Measurements from ENCODE around the gene SAMSN1. TPM values are rescaled to one million over a fixed set of nuclear protein-coding genes. Genes with fewer than 3 reads are reported as not detected.

The SAMSN1 gene
- total RNA-seq, 1 donor: under 0.01 TPM

- Histone ChIP-seq H3K36me3 (ENCODE audit: insufficient read depth, low read length) (no peaks in the 10 kb centered on the region), H3K4me2 (ENCODE audit: insufficient read depth, low read length) (no peak overlapping the region)
Measured at GRCh38 chr21:14543983-14544382, 2.1 kb downstream of the SAMSN1 start.

GRCh38 chr21:14542638-14543037 lies 3.5 kb downstream of the SAMSN1 start:
- H2AFZ ChIP-seq (ENCODE audit: low read length): no peak overlapping the region
- no peaks in the 10 kb centered on the region for H3K36me3 ChIP-seq (ENCODE audit: insufficient read depth, low read length)
- H3K9me3 ChIP-seq (ENCODE audit: low read depth, low read length): no peaks in the 10 kb centered on the region
- H3K4me3 ChIP-seq (ENCODE audit: insufficient read depth, low read length): no peak overlapping the region
- TF ChIP-seq CTCF (IDR thresholded peaks at IDR 0.05; ENCODE audit: extremely low read depth, low read depth, low read length): no peak
- DNase-seq (ENCODE audit: insufficient read length, low spot score, missing footprints): peak; percentile 38
- H3K27me3 ChIP-seq (ENCODE audit: insufficient read depth, low read length): no peaks in the 10 kb centered on the region
- no peaks in the 10 kb centered on the region for H4K20me1 ChIP-seq (ENCODE audit: insufficient read depth, low read length)
- no peak overlapping the region for H3K4me2 ChIP-seq (ENCODE audit: insufficient read depth, low read length)
- H3K27ac ChIP-seq (ENCODE audit: low read depth, low read length): no peak overlapping the region
- no peaks in the 10 kb centered on the region for H3K79me2 ChIP-seq (ENCODE audit: insufficient read depth, low read length)
- H3K4me1 ChIP-seq (ENCODE audit: insufficient read depth, low read length): no peaks in the 10 kb centered on the region

More at GRCh38 chr21:14543983-14544382, 2.1 kb downstream of the SAMSN1 start:
- H3K4me3 ChIP-seq (ENCODE audit: insufficient read depth, low read length): no peak overlapping the region
- DNase-seq (ENCODE audit: insufficient read length, low spot score, missing footprints): no peak
- no peak overlapping the region for H3K27ac ChIP-seq (ENCODE audit: low read depth, low read length)
- H3K9me3 ChIP-seq (ENCODE audit: low read depth, low read length): no peaks in the 10 kb centered on the region
- H3K4me1 ChIP-seq (ENCODE audit: insufficient read depth, low read length): no peaks in the 10 kb centered on the region
- H4K20me1 ChIP-seq (ENCODE audit: insufficient read depth, low read length): no peaks in the 10 kb centered on the region
- H2AFZ ChIP-seq (ENCODE audit: low read length): no peak overlapping the region
- H3K79me2 ChIP-seq (ENCODE audit: insufficient read depth, low read length): no peaks in the 10 kb centered on the region
- TF ChIP-seq CTCF (IDR thresholded peaks at IDR 0.05; ENCODE audit: extremely low read depth, low read depth, low read length): no peak
- no peaks in the 10 kb centered on the region for H3K27me3 ChIP-seq (ENCODE audit: insufficient read depth, low read length)

- no peaks in the 10 kb centered on the region for H3K36me3 ChIP-seq (ENCODE audit: insufficient read depth, low read length)
- no peak overlapping the region for H3K4me3 ChIP-seq (ENCODE audit: insufficient read depth, low read length)
- H3K27ac ChIP-seq (ENCODE audit: low read depth, low read length): no peak overlapping the region
- DNase-seq (ENCODE audit: insufficient read length, low spot score, missing footprints): no peak
- H4K20me1 ChIP-seq (ENCODE audit: insufficient read depth, low read length): no peaks in the 10 kb centered on the region
- no peak overlapping the region for H2AFZ ChIP-seq (ENCODE audit: low read length)
- no peaks in the 10 kb centered on the region for H3K9me3 ChIP-seq (ENCODE audit: low read depth, low read length)
- H3K27me3 ChIP-seq (ENCODE audit: insufficient read depth, low read length): no peaks in the 10 kb centered on the region
- no peaks in the 10 kb centered on the region for H3K4me1 ChIP-seq (ENCODE audit: insufficient read depth, low read length)
- no peak for TF ChIP-seq CTCF (IDR thresholded peaks at IDR 0.05; ENCODE audit: extremely low read depth, low read depth, low read length)
- no peaks in the 10 kb centered on the region for H3K79me2 ChIP-seq (ENCODE audit: insufficient read depth, low read length)
- H3K4me2 ChIP-seq (ENCODE audit: insufficient read depth, low read length): no peak overlapping the region
Measured at GRCh38 chr21:14541841-14542490, 4.1 kb downstream of the SAMSN1 start.

- H3K4me1 ChIP-seq (ENCODE audit: insufficient read depth, low read length): no peaks in the 10 kb centered on the region
Measured at GRCh38 chr21:14538483-14538882, 7.6 kb downstream of the SAMSN1 start.

More at GRCh38 chr21:14538483-14538882, 7.6 kb downstream of the SAMSN1 start:
- no peaks in the 10 kb centered on the region for H3K27me3 ChIP-seq (ENCODE audit: insufficient read depth, low read length)
- no peaks in the 10 kb centered on the region for H3K79me2 ChIP-seq (ENCODE audit: insufficient read depth, low read length)
- no peaks in the 10 kb centered on the region for H3K9me3 ChIP-seq (ENCODE audit: low read depth, low read length)
- no peaks in the 10 kb centered on the region for H3K36me3 ChIP-seq (ENCODE audit: insufficient read depth, low read length)
- H2AFZ ChIP-seq (ENCODE audit: low read length): no peak overlapping the region
- no peak for TF ChIP-seq CTCF (IDR thresholded peaks at IDR 0.05; ENCODE audit: extremely low read depth, low read depth, low read length)
- H3K4me3 ChIP-seq (ENCODE audit: insufficient read depth, low read length): no peak overlapping the region
- no peak for DNase-seq (ENCODE audit: insufficient read length, low spot score, missing footprints)
- no peak overlapping the region for H3K4me2 ChIP-seq (ENCODE audit: insufficient read depth, low read length)
- no peak overlapping the region for H3K27ac ChIP-seq (ENCODE audit: low read depth, low read length)
- H4K20me1 ChIP-seq (ENCODE audit: insufficient read depth, low read length): no peaks in the 10 kb centered on the region

All from osteoblast (primary cell).